Upper lobe of right lung (tissue), 1 donor: ENCODE data around the gene HSPB1. TPM values are rescaled to one million over a fixed set of nuclear protein-coding genes. Genes with fewer than 3 reads are reported as not detected.
"Not testable (repeated sequence)": the region's sequence is repeated elsewhere in the genome, so short reads cannot be mapped to it uniquely, and the experiment has no call there.

Experiments
- ATAC-seq: fragments of 200-7000 bp; cut with Tn5 transposase; one replicate; pipeline ENCODE4 v1.9.1; 2020; ENCODE audit warnings: mild to moderate bottlenecking, moderate library complexity
- DNase-seq: peaks from one replicate; pipeline ENCODE4 v3.0.0-alpha.2; 2020
- H3K27ac ChIP-seq: fragments of 200-600 bp; one replicate; pipeline ENCODE4 v1.8.0; 2022
- H3K27me3 ChIP-seq: fragments of 200-600 bp; one replicate; pipeline ENCODE4 v1.8.0; 2022; ENCODE audit warnings: mild to moderate bottlenecking
- H3K36me3 ChIP-seq: fragments of 200-600 bp; one replicate; pipeline ENCODE4 v1.8.0; 2022
- H3K4me1 ChIP-seq: fragments of 200-600 bp; one replicate; pipeline ENCODE4 v1.8.0; 2022
- H3K4me3 ChIP-seq: fragments of 200-600 bp; one replicate; pipeline ENCODE4 v1.8.0; 2022; ENCODE audit warnings: mild to moderate bottlenecking
- H3K9me3 ChIP-seq: fragments of 200-600 bp; one replicate; pipeline ENCODE4 v1.8.0; 2022
- intact Hi-C: fragments of 100-400 bp; cut with DNase I; formaldehyde crosslinking; loops from one replicate; pipeline ENCODE4 v1.11.0; 2022
- total RNA-seq: library from RNA; stranded (reverse); fragmentation: NEBNext Ultra II Directional; extraction: Animal tissue kit (Norgen Biotek cat#: 25700); gene quantifications from one replicate; pipeline ENCODE4 v1.2.1, GENCODE V29; 2021
- TF ChIP-seq, protein P1 (sequence below): fragments of 200-600 bp; IDR thresholded peaks from one replicate; pipeline ENCODE4 v1.8.0; 2022; ENCODE audit warnings: antibody characterized with exemption
- donor health status: DM: no; HTN: yes; CAD: no; lungs with severe emphysema.

Gene HSPB1
- total RNA-seq, 1 donor from 2014 or later = 494 TPM

- Histone ChIP-seq H3K9me3 (no peaks in the 10 kb centered on the region), H3K4me1 (peaks cover 4% of the 10 kb centered on the region), H3K36me3 (no peaks in the 10 kb centered on the region), H3K4me3 (peak overlapping the region; percentile 40), H3K27me3 (peaks cover 17% of the 10 kb centered on the region), H3K27ac (no peak overlapping the region)
- TF ChIP-seq, protein P1, sequence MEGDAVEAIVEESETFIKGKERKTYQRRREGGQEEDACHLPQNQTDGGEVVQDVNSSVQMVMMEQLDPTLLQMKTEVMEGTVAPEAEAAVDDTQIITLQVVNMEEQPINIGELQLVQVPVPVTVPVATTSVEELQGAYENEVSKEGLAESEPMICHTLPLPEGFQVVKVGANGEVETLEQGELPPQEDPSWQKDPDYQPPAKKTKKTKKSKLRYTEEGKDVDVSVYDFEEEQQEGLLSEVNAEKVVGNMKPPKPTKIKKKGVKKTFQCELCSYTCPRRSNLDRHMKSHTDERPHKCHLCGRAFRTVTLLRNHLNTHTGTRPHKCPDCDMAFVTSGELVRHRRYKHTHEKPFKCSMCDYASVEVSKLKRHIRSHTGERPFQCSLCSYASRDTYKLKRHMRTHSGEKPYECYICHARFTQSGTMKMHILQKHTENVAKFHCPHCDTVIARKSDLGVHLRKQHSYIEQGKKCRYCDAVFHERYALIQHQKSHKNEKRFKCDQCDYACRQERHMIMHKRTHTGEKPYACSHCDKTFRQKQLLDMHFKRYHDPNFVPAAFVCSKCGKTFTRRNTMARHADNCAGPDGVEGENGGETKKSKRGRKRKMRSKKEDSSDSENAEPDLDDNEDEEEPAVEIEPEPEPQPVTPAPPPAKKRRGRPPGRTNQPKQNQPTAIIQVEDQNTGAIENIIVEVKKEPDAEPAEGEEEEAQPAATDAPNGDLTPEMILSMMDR = no peak
- DNase-seq = no peak
- intact Hi-C loops = no loop called here
- peak; percentile 46 for ATAC-seq
These were observed 19.9 kb upstream of the HSPB1 start for GRCh38 chr7:76282344-76283253.

DNA sequence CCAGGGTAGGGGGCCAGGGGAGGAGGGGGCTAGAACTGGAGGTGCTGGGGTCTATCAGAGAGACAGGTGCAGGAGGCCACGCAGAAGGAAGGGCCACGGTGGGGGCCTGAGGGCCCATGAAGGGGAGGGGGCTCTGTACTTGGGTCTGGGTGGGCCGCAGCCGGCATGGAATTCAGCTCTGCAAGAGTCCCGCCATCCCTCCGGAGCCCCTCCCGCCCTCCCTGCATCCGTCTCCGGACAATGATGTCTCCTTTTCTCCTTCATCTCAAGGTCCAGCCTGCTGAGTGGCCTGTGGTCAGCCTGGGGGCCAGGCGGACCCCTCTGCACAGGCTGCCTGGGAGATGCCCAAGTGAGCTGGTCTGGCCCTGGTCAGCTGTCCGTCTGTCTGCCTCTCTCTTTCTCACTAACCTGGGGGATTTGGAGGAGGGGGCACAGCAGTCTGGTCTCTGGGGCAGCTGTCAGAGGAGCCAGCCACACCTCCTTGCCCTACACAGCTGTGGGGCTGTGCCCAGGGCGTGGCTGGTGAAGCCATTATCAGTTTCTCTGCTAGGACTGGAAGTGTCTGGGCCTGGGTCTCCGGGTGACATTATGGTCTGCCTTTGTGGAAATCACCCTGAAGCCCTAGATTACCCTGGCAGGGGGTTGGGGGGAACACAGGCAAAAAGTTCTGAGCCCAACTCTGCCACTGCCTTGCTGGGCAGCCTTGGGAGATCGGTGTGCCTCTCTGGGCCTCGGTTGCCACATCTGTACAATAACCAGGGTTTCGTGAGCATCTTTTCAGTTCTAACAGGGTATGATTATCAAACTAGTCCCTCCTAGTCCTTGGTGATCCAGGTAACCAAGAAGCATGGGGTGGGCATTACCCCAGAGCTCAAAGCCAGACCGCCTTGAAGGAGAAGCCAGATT lies 19.0 kb upstream of the HSPB1 start:
- no peaks in the 10 kb centered on the region for H3K36me3 ChIP-seq
- intact Hi-C loops = no loop called here
- H3K27ac ChIP-seq = no peak overlapping the region
- peaks cover 4% of the 10 kb centered on the region for H3K4me1 ChIP-seq
- no peak overlapping the region for H3K4me3 ChIP-seq
- H3K27me3 ChIP-seq = peaks cover 17% of the 10 kb centered on the region
- DNase-seq = no peak
- TF ChIP-seq, protein P1 = no peak
- no peaks in the 10 kb centered on the region for H3K9me3 ChIP-seq
- no peak for ATAC-seq

DNA sequence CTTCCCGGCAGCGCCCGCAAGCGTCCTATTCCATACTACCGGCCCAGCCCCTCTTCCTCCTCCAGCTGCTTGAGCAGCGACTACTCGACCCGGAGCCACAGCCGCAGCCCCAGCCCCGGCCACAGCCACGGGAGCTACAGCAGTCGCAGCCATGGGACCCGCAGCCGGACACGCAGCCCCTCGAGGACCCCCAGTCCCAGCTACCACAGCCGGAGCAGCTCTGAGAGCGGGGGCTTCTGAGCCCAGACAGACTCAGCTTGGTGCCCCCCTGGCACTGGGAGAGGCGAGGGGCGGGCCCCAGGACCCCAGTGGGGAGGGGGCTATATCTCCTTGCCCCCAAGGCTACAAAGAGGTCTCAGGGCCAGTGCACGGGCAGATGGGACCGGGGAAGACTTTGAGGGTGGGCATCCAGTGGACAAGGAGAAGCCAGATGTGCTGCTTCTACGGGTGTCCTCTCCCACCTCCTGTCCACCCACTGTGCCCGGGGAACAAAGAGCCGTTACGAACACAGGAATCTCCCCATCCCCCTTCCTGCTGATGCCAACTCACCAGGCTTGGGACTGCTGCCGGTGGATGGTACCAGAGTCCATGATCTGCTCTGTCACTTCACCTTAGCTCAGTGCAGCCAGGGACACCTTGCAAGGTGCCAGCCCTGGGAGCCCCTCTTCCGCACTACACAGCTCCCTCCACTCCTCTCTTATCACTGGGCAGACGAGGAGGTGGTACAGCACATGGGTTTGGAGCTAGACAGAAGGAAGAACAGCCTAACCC lies 16.7 kb upstream of the HSPB1 start:
- intact Hi-C loops = no loop called here
- Histone ChIP-seq H3K36me3 (no peaks in the 10 kb centered on the region), H3K4me1 (peaks cover 4% of the 10 kb centered on the region), H3K27me3 (peaks cover 13% of the 10 kb centered on the region), H3K9me3 (no peaks in the 10 kb centered on the region), H3K27ac (no peak overlapping the region), H3K4me3 (no peak overlapping the region)
- DNase-seq = no peak
- ATAC-seq = no peak
- TF ChIP-seq, protein P1 = no peak

DNA sequence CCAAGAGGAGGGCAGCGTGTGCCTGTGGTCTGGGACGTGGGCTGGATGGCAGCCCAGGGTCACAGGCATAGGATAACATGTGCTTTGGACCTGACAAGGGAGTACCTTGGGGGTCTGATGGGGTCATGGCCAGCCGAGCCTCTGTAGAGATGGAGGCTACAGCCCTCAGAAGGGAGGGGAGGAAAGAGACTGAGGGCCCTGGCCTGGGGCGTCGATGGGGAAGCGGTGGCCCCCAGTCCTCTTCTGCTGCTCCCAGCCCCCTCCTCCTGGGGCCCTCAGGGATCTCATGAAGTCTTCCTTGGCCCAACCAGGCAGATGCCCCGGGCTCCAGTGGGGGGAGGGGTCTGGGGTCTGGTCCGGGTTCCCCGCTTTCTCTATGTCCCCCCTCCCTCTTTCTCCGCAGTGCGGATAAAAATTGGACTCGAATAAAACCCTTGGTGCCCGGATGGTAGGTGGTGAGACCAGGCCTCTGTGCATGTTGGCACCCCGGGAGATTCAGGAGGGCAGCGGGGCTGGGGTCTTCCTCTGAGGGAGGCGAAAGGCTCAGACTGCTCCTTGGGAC lies 15.6 kb upstream of the HSPB1 start:
- ATAC-seq = no peak
- Histone ChIP-seq H3K4me3 (no peak overlapping the region), H3K27ac (no peak overlapping the region), H3K36me3 (no peaks in the 10 kb centered on the region), H3K27me3 (peaks cover 9% of the 10 kb centered on the region), H3K9me3 (no peaks in the 10 kb centered on the region), H3K4me1 (peaks cover 5% of the 10 kb centered on the region)
- intact Hi-C loops = no loop called here
- no peak for DNase-seq
- TF ChIP-seq, protein P1 = no peak

- H3K4me1 ChIP-seq = peaks cover 33% of the 10 kb centered on the region
- H3K27me3 ChIP-seq, H3K36me3 ChIP-seq, ATAC-seq, H3K9me3 ChIP-seq, DNase-seq, H3K4me3 ChIP-seq, intact Hi-C loops: not testable (repeated sequence)
- peak overlapping the region; percentile 95 for H3K27ac ChIP-seq
These were observed 11.6 kb upstream of the HSPB1 start for GRCh38 chr7:76290847-76291350.
